HG03521 (cell line): ENCODE results near the gene PRKAA1.

Source experiments
- ATAC-seq: cut with Tn5 transposase; IDR thresholded peaks from one replicate; pipeline ENCODE4 v1.9.1; 2021; ENCODE audit warnings: mild to moderate bottlenecking, moderate library complexity; ENCODE audit not compliant: unreplicated experiment

The PRKAA1 gene

GRCh38 chr5:40798012-40798800 is at the start of gene PRKAA1:
TSS of gene PRKAA1 (minus strand) at chr5:40798374. CDS start at chr5:40798189, 185 bp downstream.
- ATAC-seq, result peak; percentile 99

- ATAC-seq, result no peak
Observed at GRCh38 chr5:40847525-40847924, 49.4 kb upstream of the PRKAA1 start.

GRCh38 chr5:40846371-40846770 is 48.2 kb upstream of the PRKAA1 start:
- no peak for ATAC-seq

DNA sequence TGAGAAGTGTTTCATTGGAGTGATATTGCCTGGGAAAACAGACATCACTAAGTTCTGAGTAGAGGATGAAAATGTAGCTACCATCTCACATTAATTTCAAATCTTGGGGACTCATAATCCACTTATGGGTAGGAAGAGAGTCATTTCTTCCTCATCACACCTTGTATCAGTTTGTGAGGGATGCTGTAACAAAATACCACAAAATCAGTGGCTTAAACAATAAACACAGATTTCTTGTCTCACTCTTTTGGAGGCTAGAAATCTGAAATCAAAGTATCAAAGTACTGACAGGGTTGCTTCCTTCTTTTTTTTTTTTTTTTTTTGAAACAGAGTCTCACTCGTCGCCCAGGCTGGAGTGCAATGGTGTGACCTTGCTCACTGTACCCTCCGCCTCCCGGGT is 46.4 kb upstream of the PRKAA1 start:
- ATAC-seq, result no peak

DNA sequence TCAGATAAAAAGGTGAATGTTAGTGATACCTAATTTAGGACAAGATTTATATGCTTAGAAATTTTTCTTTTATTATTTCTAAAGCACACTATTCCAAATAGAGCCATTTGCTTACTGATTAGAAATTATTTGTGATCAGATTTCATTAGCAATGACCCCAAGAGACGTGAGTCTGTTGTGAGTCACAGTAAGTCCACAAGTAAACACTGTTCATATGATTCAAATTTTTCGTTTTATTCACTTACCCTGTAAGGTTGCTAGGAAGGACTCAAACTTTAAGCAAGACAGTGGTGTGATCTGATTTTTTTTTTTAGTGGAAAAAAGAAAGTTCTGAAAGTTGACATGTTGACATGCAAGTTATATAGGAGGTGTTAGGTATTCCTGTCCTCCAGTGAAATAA is 44.2 kb upstream of the PRKAA1 start:
- no peak for ATAC-seq

DNA sequence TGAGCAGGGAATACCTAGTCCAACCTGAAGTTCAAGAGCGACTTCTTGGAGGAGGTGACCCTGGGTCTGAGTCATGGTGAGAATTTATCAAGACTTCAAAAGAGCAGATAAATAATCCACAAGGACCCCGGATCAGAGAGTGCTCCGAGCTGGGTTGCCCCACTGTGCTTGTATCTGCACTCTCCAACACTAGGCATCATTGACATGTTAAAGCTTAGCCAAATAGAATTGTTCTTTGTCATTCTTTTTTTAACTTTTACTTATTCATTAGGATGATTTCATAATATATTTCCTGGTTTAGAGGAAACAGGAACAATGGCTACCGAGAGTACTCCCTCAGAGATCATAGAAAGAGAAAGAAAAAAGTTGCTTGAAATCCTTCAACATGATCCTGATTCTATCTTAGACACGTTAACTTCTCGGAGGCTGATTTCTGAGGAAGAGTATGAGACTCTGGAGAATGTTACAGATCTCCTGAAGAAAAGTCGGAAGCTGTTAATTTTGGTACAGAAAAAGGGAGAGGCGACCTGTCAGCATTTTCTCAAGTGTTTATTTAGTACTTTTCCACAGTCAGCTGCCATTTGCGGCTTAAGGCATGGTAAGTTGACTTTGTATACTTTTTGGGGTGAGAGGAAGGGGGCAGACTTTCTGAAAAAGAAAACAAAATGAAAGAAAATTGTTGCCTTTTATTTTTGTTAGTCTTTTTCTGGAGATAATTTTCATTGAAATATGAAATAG is 43.1 kb upstream of the PRKAA1 start, which contains the start of gene CARD6:
CARD6 (plus strand) TSS at position 300 of the 738 bp plus-strand sequence; CDS start at position 316, 16 bp downstream.
- peak; percentile 41 for ATAC-seq

- no peak for ATAC-seq
Observed at GRCh38 chr5:40838086-40838485, 39.9 kb upstream of the PRKAA1 start.

GRCh38 chr5:40834849-40835787 is 36.9 kb upstream of the PRKAA1 start, which contains the start of gene RPL37:
TSS of gene RPL37 (minus strand) at chr5:40835222. CDS start at chr5:40835185, 37 bp downstream.
- ATAC-seq, result peak; percentile 99

- no peak for ATAC-seq
Observed at GRCh38 chr5:40834391-40834848, 36.2 kb upstream of the PRKAA1 start.

GRCh38 chr5:40833712-40834229 is 35.6 kb upstream of the PRKAA1 start:
- ATAC-seq, result no peak

DNA sequence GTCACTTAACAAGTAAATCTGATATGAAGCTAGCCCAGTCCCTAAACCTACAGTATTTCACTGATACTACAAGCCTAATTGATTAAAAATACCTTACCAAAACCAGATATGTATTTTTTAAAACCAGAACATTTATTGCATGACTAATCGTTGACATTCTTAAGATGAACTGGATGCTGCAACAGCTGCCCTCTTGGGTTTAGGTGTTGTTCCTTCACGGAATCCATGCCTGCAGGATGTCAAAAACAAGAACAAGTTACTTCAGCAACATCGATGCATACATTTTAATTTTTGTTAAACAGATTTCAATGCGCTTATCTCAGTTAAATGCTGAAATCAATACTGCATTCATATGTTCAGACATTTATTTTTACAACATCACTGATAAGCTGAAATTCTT is 34.2 kb upstream of the PRKAA1 start:
- ATAC-seq, result no peak

GRCh38 chr5:40831346-40832210 is 33.4 kb upstream of the PRKAA1 start:
- ATAC-seq, result no peak

GRCh38 chr5:40829748-40830533 is 31.8 kb upstream of the PRKAA1 start:
- no peak for ATAC-seq

GRCh38 chr5:40828690-40829661 is 30.8 kb upstream of the PRKAA1 start:
- no peak for ATAC-seq

DNA sequence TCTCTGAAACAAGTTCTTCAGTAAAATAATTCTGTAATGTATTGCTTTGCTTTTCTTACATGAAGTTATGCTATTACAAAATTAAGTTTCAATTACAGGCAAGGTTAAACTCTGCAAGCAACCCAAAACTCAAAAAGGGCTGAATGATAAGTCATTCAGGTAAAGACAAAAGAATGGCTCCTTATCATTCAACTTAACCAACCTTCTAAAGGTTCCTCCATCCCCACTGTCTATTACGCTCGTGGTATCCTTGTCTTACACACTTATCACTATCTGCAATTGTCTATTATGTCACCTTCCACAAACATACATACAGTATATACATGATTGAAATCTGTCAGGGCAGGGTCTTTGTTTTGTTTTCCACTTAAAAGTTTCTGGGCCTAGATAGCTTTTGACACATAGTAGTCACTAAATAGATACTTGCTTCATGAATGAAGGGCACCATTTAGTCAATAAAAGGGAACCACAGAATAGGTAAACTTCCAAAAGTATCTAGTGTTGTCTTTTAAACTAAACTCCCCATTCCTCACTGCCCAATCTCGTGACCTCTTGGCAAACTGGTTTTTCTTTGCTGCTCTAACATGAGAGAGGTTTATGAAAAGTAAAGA is 30.0 kb upstream of the PRKAA1 start:
- ATAC-seq, result no peak

DNA sequence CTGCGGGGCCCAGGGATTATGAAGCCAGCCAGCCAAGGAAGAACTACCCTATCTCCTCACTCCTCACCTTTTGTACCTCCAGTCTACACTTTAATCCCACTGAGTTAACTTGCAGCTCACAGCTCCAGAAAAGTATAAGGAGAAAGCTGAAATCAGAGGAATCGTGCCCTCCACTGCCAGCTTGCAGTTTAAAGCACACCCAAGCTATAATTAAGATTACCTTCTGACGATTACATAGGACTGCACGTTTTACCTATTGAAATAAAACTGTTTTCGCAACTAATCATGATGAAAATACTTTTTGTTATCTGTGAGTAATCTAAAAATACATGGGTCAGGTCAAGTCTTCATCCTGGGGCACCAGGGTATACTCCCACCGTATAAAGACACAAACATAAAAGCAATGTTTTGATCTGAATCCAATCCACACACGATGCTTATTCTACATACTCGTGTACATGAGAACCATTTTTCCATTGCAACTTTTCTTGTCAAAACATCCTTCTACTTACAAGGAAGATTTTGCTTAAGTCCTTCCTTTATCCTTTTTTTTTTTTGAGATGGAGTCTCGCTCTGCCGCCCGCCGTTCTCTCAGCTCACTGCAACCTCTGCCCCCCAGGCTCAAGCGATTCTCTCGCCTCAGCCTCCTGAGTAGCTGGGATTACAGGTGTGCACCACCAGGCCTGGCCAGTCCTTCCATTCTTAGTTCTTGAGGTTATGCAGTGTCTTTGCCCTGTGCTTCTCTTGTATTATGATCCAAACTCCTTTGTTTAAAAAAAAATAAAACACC is 29.2 kb upstream of the PRKAA1 start:
- ATAC-seq, result no peak
